Hepatocyte (in vitro differentiated cells): ENCODE results near the gene CCDC127.

Experiments
- CTCF ChIP-seq: fragments of 200-600 bp; sonication (generic); IDR thresholded peaks from 2 replicates; pipeline ENCODE4 v1.5.1; 2016; ENCODE audit warnings: antibody characterized with exemption, mild to moderate bottlenecking; ENCODE audit not compliant: poor library complexity
- EZH2 ChIP-seq: fragments of 200-600 bp; sonication (generic); IDR thresholded peaks from 2 replicates; pipeline ENCODE4 v1.6.1; 2016; ENCODE audit warnings: antibody characterized with exemption, mild to moderate bottlenecking, borderline replicate concordance
- EZH2phosphoT487 ChIP-seq: fragments of 200-600 bp; sonication (generic); IDR thresholded peaks from one replicate; pipeline ENCODE4 v1.6.1; 2018; ENCODE audit warnings: antibody characterized with exemption, mild to moderate bottlenecking, low read depth, moderate library complexity; ENCODE audit not compliant: unreplicated experiment, severe bottlenecking

DNA sequence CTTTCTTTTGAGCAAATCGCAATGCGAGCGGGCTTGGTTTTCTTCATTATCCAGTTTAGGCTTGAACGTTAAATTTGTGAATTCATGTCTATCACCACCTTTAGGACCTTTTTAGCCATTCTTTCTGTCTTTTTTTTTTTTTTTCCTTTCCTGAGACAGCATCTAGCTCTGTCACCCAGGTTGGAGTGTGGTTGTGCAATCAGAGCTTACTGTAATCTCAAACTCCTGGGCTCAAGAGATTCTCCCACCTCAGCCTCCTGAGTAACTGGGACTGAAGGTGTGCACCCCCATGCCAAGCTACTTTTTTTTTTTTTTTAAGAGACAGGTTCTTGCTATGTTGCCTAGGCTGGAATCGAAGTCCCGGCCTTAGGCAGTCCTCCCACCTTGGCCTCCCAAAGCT, 65.9 kb downstream of the CCDC127 start:
- no peak for TF ChIP-seq CTCF
- no peak for TF ChIP-seq EZH2
- no peak for TF ChIP-seq EZH2phosphoT487
